GM12872 (cell line): ENCODE data around the gene EPB41L4B.

Source experiments
- TF ChIP-seq, protein P1 (sequence below): IDR thresholded peaks from 3 replicates; pipeline ENCODE4 v1.5.1; 2011; ENCODE audit warnings: low read depth, mild to moderate bottlenecking, low read length, moderate library complexity; ENCODE audit not compliant: insufficient read depth

Gene EPB41L4B

DNA sequence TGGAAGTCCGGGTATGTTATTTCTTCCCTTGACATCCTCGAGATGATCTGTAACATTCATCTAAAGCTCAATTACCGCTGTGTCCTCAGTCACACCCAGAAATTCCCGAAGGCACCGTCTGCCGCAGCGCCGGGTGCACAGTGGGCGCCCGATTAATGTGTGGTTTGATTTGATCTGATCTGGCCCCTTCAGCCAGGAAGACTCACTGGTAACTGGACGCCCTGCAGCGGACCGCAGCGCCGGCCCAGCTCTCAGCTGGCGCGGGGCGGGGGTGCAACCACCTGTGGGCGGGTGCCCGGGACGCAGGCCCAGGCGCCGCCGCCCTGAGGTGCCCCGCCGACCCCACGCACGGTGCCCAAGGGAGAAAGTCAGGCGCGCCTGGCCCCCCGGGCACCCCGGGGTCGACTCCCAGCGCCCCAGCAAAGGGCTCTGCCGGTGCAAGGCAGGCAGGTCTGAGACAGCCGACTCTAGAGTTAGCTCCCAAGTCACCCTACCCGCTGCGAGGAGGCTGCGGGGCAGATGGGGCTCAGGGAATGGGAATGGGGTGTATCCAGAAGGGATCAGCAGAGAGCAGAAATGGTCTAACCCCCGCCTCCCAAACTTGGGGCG is 1.7 kb downstream of the EPB41L4B start:
- TF ChIP-seq, protein P1, sequence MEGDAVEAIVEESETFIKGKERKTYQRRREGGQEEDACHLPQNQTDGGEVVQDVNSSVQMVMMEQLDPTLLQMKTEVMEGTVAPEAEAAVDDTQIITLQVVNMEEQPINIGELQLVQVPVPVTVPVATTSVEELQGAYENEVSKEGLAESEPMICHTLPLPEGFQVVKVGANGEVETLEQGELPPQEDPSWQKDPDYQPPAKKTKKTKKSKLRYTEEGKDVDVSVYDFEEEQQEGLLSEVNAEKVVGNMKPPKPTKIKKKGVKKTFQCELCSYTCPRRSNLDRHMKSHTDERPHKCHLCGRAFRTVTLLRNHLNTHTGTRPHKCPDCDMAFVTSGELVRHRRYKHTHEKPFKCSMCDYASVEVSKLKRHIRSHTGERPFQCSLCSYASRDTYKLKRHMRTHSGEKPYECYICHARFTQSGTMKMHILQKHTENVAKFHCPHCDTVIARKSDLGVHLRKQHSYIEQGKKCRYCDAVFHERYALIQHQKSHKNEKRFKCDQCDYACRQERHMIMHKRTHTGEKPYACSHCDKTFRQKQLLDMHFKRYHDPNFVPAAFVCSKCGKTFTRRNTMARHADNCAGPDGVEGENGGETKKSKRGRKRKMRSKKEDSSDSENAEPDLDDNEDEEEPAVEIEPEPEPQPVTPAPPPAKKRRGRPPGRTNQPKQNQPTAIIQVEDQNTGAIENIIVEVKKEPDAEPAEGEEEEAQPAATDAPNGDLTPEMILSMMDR, result no peak

DNA sequence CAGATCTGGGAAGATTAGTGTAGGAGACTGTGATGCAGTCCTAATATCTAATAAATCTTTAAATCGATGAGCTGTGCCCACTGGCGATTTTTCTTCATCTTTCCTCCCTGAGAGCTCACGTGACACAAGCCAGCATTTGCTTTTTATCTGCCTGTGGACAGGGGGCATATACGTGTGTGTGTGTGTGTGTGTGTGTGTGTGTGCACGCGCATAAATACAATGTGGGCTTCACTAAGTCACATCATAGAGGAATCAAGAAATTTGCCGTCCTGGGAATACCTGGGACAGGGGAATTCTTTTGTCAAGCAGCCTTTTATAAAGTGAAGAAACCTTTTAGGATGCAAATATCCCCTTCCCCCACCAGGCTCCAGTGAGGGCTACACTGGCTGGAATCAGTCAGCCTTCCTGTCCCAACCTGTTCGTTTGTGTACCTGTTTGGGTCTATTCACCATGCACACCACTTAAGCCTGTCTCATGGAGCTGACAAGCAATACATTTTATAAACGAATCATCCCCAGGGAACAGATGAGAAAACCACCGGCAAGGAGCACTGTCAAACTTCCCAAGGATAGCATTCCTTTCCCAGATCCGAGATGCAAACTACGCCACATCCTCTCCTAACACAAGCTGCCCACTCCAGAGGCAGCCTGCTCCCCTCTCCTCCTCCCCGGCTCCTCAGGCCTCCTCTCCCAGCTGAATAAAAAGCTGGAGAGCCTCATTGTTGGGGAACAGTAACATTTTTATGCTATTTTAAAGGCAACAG is 2.7 kb downstream of the EPB41L4B start:
- TF ChIP-seq, protein P1, result no peak

- TF ChIP-seq, protein P1, result no peak
These were observed 3.4 kb downstream of the EPB41L4B start for GRCh38 chr9:109317311-109317978.

- TF ChIP-seq, protein P1, result no peak
These were observed 4.6 kb downstream of the EPB41L4B start for GRCh38 chr9:109316207-109316640.

GRCh38 chr9:109315480-109316206 is 5.2 kb downstream of the EPB41L4B start:
- TF ChIP-seq, protein P1, result no peak

GRCh38 chr9:109314011-109314531 is 6.8 kb downstream of the EPB41L4B start:
- TF ChIP-seq, protein P1, result no peak

DNA sequence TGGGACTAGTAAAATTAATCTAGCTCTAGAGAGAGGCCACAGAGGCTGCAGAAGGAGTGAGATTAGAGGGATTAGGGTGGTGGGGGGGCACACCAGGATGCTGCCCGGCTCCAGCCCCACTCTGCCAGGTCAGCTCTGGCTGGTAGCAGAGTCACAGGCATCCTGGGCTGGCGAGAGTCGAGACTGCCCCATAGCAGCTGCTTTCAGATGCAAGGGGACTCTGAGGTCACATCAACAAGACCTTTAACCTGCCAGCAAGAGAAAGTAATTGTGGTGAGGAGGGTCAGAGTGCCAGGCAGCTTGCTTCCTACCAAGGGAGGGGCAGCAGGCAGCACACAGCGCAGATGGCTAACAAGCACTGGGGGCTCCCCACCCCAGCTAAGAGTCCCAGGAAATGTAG is 7.5 kb downstream of the EPB41L4B start:
- TF ChIP-seq, protein P1, result no peak
